ENCODE results near the gene RGL2. TPM values are rescaled to one million over a fixed set of nuclear protein-coding genes. Genes with fewer than 3 reads are reported as not detected.

Gene RGL2
- total RNA-seq, 2 experiments from 2014 or later = 19.9 to 21.5 TPM

DNA sequence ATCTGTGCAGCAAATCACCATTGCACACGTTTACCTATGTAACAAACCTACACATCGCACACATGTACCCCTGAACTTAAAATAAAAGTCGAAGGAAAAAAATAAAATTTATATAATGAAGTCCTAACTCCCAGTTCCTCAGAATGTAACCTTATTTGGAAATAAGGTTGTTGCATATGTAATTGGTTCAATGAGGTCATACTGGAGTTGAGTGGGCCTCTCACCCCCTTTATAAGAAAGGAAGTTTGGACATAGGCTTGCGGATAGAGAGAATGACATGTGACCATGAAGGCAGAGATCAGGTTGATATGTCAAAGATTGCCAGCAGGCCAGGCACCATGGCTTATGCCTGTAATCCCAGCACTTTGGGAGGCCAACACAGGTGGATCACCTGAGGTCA lies 34.9 kb upstream of the RGL2 start:
- Mint-ChIP-seq H3K4me3 (no peak overlapping the region), H3K4me1 (peaks cover 11% of the 10 kb centered on the region), H3K27ac (no peak overlapping the region), H3K36me3 (ENCODE audit: low read depth) (no peaks in the 10 kb centered on the region), H3K27me3 (no peaks in the 10 kb centered on the region), H3K9me3 (ENCODE audit: low read depth) (no peaks in the 10 kb centered on the region)
- DNase-seq = no peak
- ChIA-PET CTCF (interaction anchor here (1.1 kb wide), 1 partner anchor 11 kb away, joined by 3 read pairs; no protein-coding TSS in a partner anchor), POLR2A (no interaction called here)
- ATAC-seq = no peak
- intact Hi-C loops (cut with DNase I, micrococcal nuclease) = no loop called here

GRCh38 chr6:33330736-33331135 lies 32.0 kb upstream of the RGL2 start:
- H3K27me3 Mint-ChIP-seq = no peaks in the 10 kb centered on the region
- intact Hi-C loops (cut with DNase I, micrococcal nuclease) = no loop called here
- no peak for ATAC-seq
- POLR2A ChIA-PET = no interaction called here
- no peak for DNase-seq
- no peaks in the 10 kb centered on the region for H3K36me3 Mint-ChIP-seq (ENCODE audit: low read depth)
- CTCF ChIA-PET = no interaction called here
- H3K27ac Mint-ChIP-seq = no peak overlapping the region
- no peak overlapping the region for H3K4me3 Mint-ChIP-seq
- H3K9me3 Mint-ChIP-seq (ENCODE audit: low read depth) = no peaks in the 10 kb centered on the region
- peaks cover 11% of the 10 kb centered on the region for H3K4me1 Mint-ChIP-seq

DNA sequence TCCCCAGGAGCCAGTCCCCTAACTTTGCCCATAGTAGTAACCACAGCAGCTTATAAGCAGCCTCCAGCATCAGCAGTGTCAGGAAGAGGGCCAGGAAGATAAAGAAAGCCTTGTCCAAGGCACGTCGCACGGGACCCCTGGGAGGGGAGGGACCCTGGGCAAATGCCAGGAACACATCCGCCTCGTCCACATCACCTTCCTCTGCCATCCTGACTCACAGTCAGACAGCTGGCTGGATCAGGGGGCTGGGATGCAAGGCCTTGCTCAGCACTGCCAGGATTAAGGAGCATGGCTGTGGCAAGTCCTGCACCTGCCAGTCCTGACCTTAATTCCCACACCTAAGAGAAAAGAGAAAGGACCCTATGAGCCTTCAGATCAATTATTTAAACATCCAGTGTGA lies 30.3 kb upstream of the RGL2 start:
- Mint-ChIP-seq H3K9me3 (ENCODE audit: low read depth) (no peaks in the 10 kb centered on the region), H3K27ac (no peak overlapping the region), H3K36me3 (ENCODE audit: low read depth) (no peaks in the 10 kb centered on the region), H3K27me3 (no peaks in the 10 kb centered on the region), H3K4me1 (peaks cover 12% of the 10 kb centered on the region), H3K4me3 (no peak overlapping the region)
- ATAC-seq = no peak
- ChIA-PET CTCF (interaction anchor here (1.2 to 1.9 kb wide), 2 partner anchors 11 to 16 kb away, joined by 4 to 13 read pairs; partner anchors contain the start of gene ZBTB22), POLR2A (no interaction called here)
- intact Hi-C loops (cut with DNase I, micrococcal nuclease) = no loop called here
- DNase-seq = no peak

- no peaks in the 10 kb centered on the region for H3K9me3 Mint-ChIP-seq (ENCODE audit: low read depth)
- no peaks in the 10 kb centered on the region for H3K27me3 Mint-ChIP-seq
- DNase-seq = no peak
- H3K4me1 Mint-ChIP-seq = peaks cover 40% of the 10 kb centered on the region
- ChIA-PET CTCF (interaction anchor here (0.6 to 1.1 kb wide), 3 partner anchors 44 to 130 kb away, joined by 3 read pairs; partner anchors contain the start of gene ZBTB9), POLR2A (interaction anchor here (0.6 to 0.7 kb wide), 2 partner anchors 83 to 284 kb away, joined by 4 to 6 read pairs; no protein-coding TSS in a partner anchor)
- ATAC-seq = no peak
- peaks cover 30% of the 10 kb centered on the region for H3K36me3 Mint-ChIP-seq (ENCODE audit: low read depth)
- intact Hi-C loops (cut with DNase I, micrococcal nuclease) = no loop called here
- peak overlapping the region; percentile 99 for H3K27ac Mint-ChIP-seq
- H3K4me3 Mint-ChIP-seq = peak overlapping the region; percentile 99
Measured at GRCh38 chr6:33324125-33324524, 25.4 kb upstream of the RGL2 start.

GRCh38 chr6:33323623-33323948 lies 24.8 kb upstream of the RGL2 start:
- H3K27me3 Mint-ChIP-seq = no peaks in the 10 kb centered on the region
- peak overlapping the region; percentile 99 for H3K27ac Mint-ChIP-seq
- H3K4me1 Mint-ChIP-seq = peaks cover 46% of the 10 kb centered on the region
- POLR2A ChIA-PET = interaction anchor here (0.7 kb wide), 2 partner anchors 285 to 479 kb away, joined by 4 to 6 read pairs; partner anchors contain the start of gene PSMB8
- H3K9me3 Mint-ChIP-seq (ENCODE audit: low read depth) = no peaks in the 10 kb centered on the region
- peaks cover 36% of the 10 kb centered on the region for H3K36me3 Mint-ChIP-seq (ENCODE audit: low read depth)
- DNase-seq (no peak), ATAC-seq (no peak)
- intact Hi-C loops (cut with DNase I, micrococcal nuclease) = loop anchor here (1.0 kb wide), 11 partner anchors 22 to 1128 kb away; partner anchors contain the start of genes KIFC1 (in 2 of the 2), PFDN6 (in 2 of the 2), VPS52 (in 2 of the 2) and WDR46 (in 2 of the 2)
- H3K4me3 Mint-ChIP-seq = peak overlapping the region; percentile 99
- CTCF ChIA-PET = interaction anchor here (0.7 to 1.1 kb wide), 3 partner anchors 13 to 131 kb away, joined by 3 read pairs; partner anchors contain the start of gene ZBTB9

- CTCF ChIA-PET = interaction anchor here (1.0 kb wide), 1 partner anchor 22 kb away, joined by 3 read pairs; no protein-coding TSS in a partner anchor
- H3K4me3 Mint-ChIP-seq = peak overlapping the region; percentile 99
- POLR2A ChIA-PET = interaction anchor here (0.7 kb wide), 1 partner anchor 129 kb away, joined by 7 read pairs; no protein-coding TSS in a partner anchor
- peaks cover 62% of the 10 kb centered on the region for H3K4me1 Mint-ChIP-seq
- no peaks in the 10 kb centered on the region for H3K9me3 Mint-ChIP-seq (ENCODE audit: low read depth)
- intact Hi-C loops (cut with DNase I, micrococcal nuclease) = no loop called here
- DNase-seq (no peak), ATAC-seq (no peak)
- H3K27me3 Mint-ChIP-seq = no peaks in the 10 kb centered on the region
- peaks cover 37% of the 10 kb centered on the region for H3K36me3 Mint-ChIP-seq (ENCODE audit: low read depth)
- peak overlapping the region; percentile 99 for H3K27ac Mint-ChIP-seq
Measured at GRCh38 chr6:33321227-33321626, 22.5 kb upstream of the RGL2 start.

DNA sequence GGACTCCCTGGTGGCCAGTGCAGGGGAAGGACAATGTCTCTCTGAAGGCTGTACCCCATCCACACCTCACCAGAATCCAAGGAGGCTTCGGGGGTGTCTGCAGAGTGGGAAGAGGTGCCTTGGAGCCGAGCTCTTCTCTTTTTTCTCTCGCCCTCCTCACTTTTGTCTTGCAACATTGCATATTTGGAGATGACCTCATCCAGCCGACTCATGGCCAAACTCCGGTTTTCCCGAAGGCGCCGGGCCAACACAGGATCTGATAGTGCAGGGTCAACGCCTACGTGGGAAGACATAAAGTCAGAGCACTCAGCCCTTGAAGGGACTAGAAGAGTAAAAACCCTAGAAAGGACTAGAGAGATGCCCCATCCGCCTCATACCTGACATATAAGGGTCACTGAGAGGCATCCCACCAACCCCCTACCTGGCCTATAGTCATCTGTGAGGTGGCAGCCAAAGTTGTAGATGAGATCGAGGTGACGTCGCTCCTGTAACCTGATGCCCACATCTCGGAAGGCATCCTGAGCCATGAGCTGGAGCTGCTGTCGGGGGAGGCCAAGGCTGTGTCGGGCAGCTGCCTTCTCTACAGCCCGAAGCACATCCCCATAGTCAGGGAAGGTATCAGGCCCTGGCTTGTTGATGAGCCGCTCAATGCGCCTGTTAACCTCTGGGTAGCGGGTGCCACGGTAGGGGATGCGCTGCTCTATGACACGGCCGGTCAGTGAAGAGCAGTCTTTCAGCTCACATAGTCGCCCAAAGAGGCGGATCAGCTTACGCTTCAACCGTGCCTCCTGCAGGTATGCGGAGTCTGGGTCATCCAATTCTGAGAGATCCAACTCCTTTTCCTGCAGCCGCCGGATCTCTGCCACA lies 21.8 kb upstream of the RGL2 start:
- DNase-seq (no peak), ATAC-seq (no peak)
- ChIA-PET POLR2A (interaction anchor here (0.7 kb wide), 1 partner anchor 129 kb away, joined by 7 read pairs; no protein-coding TSS in a partner anchor), CTCF (interaction anchor here (0.6 to 1.0 kb wide), 2 partner anchors 21 to 72 kb away, joined by 3 read pairs; no protein-coding TSS in a partner anchor)
- intact Hi-C loops (cut with DNase I, micrococcal nuclease) = no loop called here
- Mint-ChIP-seq H3K27me3 (no peaks in the 10 kb centered on the region), H3K9me3 (ENCODE audit: low read depth) (no peaks in the 10 kb centered on the region), H3K36me3 (ENCODE audit: low read depth) (peaks cover 37% of the 10 kb centered on the region), H3K27ac (peak overlapping the region; percentile 99), H3K4me1 (peaks cover 68% of the 10 kb centered on the region), H3K4me3 (peak overlapping the region; percentile 99)

DNA sequence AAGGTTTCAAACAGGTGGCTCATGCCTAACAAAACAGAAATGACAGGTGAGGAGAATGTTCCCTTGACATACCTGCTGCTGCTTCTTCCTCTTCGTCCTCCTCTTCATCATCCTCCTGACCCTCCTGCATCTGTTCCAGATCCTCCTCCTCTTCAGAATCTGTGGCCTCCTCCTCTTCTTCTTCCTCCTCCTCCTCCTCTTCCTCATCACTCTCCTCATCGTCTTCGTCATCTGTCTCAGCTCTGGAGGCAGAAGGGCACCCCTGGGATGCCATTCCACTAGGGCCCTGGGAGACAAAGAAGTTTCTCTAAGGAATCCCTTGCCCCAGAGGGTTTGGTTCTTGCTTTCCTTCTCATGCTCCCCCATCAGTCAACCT lies 21.2 kb upstream of the RGL2 start:
- Mint-ChIP-seq H3K9me3 (ENCODE audit: low read depth) (no peaks in the 10 kb centered on the region), H3K4me1 (peaks cover 74% of the 10 kb centered on the region), H3K4me3 (peak overlapping the region; percentile 80), H3K36me3 (ENCODE audit: low read depth) (peaks cover 37% of the 10 kb centered on the region), H3K27ac (peak overlapping the region; percentile 55), H3K27me3 (no peaks in the 10 kb centered on the region)
- ATAC-seq (no peak), DNase-seq (no peak)
- ChIA-PET CTCF (no interaction called here), POLR2A (no interaction called here)
- intact Hi-C loops (cut with DNase I, micrococcal nuclease) = loop anchor here (5.0 to 10.0 kb wide), 3 partner anchors 255 to 1143 kb away; partner anchors contain the start of genes AGPAT1 (in 1 of the 2), HMGA1 (in 1 of the 2) and RNF5 (in 1 of the 2)

DNA sequence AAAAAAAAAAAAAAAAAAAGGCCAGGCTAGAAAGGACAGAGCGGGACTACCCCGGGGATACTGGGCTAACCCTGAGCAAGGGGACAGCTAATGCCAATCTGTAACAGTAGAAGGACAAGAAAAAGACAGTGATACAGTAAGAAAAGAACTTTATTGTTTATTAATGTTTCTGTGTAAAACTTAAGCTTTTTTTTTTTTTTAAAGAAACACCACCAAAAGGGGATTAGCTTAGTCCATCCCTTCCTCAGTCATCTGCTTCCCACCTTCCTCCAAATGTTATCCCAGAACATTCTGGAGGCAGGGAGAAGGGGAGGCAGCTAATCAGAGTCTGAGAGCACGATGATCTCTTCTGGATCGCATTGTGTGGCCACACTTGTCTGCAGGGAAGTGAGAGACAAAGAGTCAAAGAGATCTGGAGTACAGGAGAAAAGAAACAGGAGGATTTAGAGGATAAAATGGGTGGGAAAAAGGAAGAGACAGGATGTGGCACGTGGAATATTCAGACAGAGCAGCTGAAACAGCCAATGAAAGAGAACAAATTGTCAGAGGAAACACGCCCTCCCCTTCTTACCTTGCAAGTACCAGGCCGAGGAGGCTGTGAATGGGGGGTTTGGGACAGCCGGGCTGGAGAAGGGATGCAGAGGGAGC lies 19.8 kb upstream of the RGL2 start:
- H3K36me3 Mint-ChIP-seq (ENCODE audit: low read depth) = peaks cover 41% of the 10 kb centered on the region
- H3K4me1 Mint-ChIP-seq = peaks cover 72% of the 10 kb centered on the region
- DNase-seq = no peak
- H3K27me3 Mint-ChIP-seq = no peaks in the 10 kb centered on the region
- no peak for ATAC-seq
- intact Hi-C loops (cut with DNase I, micrococcal nuclease) = loop anchor here (1.0 to 10.0 kb wide), 4 partner anchors 253 to 1141 kb away; partner anchors contain the start of genes AGPAT1 (in 1 of the 2), HMGA1 (in 1 of the 2) and RNF5 (in 1 of the 2)
- H3K9me3 Mint-ChIP-seq (ENCODE audit: low read depth) = no peaks in the 10 kb centered on the region
- H3K27ac Mint-ChIP-seq = peak overlapping the region; percentile 93
- CTCF ChIA-PET = interaction anchor here (0.9 to 3.0 kb wide), 6 partner anchors 11 to 68 kb away, joined by 3 to 13 read pairs (median 4); partner anchors contain the start of genes B3GALT4 and RGL2
- H3K4me3 Mint-ChIP-seq = peak overlapping the region; percentile 80
- POLR2A ChIA-PET = interaction anchor here (1.0 to 2.0 kb wide), 5 partner anchors 19 to 243 kb away, joined by 3 to 10 read pairs (median 7); partner anchors contain the start of genes B3GALT4, RGL2, RING1 and RPS18

GRCh38 chr6:33317669-33318425 lies 19.1 kb upstream of the RGL2 start, which contains the start of gene ZBTB22:
ZBTB22 (minus strand) TSS chr6:33317744; CDS start chr6:33316916, 828 bp downstream.
- Mint-ChIP-seq H3K27ac (peak within 1 kb of the TSS; percentile 93), H3K9me3 (ENCODE audit: low read depth) (no peaks in the 10 kb centered on the region), H3K4me3 (peak within 1 kb of the TSS; percentile 80), H3K27me3 (no peaks in the 10 kb centered on the region), H3K36me3 (ENCODE audit: low read depth) (peaks cover 48% of the 10 kb centered on the region), H3K4me1 (peaks cover 70% of the 10 kb centered on the region)
- peak; percentile 98 for DNase-seq
- peak; percentile 69 for ATAC-seq
- POLR2A ChIA-PET = interaction anchor here (0.6 to 2.0 kb wide), 11 partner anchors 18 to 1714 kb away, joined by 3 to 10 read pairs (median 5); partner anchors contain the start of genes B3GALT4, PFDN6, RGL2 and RING1
- intact Hi-C loops (cut with DNase I, micrococcal nuclease) = loop anchor here (1.0 to 10.0 kb wide), 9 partner anchors 46 to 1141 kb away; partner anchors contain the start of genes AGPAT1 (in 1 of the 2), CUTA (in 1 of the 2), HMGA1 (in 1 of the 2) and RNF5 (in 1 of the 2)
- CTCF ChIA-PET = interaction anchor here (0.8 to 3.0 kb wide), 9 partner anchors 12 to 100 kb away, joined by 3 to 13 read pairs (median 3); partner anchors contain the start of genes B3GALT4, CUTA and RGL2

Measured in activated CD4-positive, alpha-beta T cell treated with anti-CD3 and anti-CD28 coated beads for 36 hours (primary cell).